Measurements from ENCODE around the gene U2AF2.

U2AF2 gene

DNA sequence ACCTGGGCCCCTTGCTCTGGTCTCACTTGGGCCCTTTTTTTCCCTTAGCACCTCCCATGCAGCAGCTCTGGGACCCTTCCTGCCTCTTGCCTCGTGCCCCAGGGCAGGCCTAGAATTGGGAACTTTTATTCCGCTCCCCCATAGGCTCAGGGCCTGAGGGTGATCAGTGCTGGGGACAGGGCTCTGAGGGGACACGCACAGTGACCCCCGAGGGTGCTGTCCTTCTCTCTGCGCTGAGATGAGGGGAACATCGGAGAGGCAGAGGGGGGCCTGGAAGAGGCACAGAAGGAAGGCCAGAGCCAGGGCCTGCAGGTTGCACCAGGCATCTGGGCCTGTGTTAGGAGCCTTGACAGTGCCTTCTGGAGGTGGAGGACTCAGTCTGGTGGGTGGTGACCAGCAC is 30.9 kb downstream of the U2AF2 start:
- Histone ChIP-seq H3K9me2 (replicated peaks; ENCODE audit: insufficient read depth, low read length) (no peaks in the 10 kb centered on the region), H3K79me2 (ENCODE audit: low read length) (peaks cover 72% of the 10 kb centered on the region), H3K4me1 (ENCODE audit: low read length) (no peaks in the 10 kb centered on the region), H3K36me3 (replicated peaks; ENCODE audit: insufficient read depth, low read length) (0 out of 2 replicates have a peak, but pooled peaks cover 6% of the 10 kb centered on the region), H3K27me3 (replicated peaks; ENCODE audit: insufficient read depth, low read length) (no peaks in the 10 kb centered on the region), H2AFZ (ENCODE audit: low read length) (no peak overlapping the region), H3K9ac (ENCODE audit: low read length) (no peak overlapping the region), H3K4me3 (ENCODE audit: low read length) (no peak overlapping the region), H4K20me1 (ENCODE audit: insufficient read depth, low read length) (no peaks in the 10 kb centered on the region), H3K9me3 (replicated peaks; ENCODE audit: insufficient read depth, low read length) (no peaks in the 10 kb centered on the region), H3K4me2 (ENCODE audit: low read depth, low read length) (no peak overlapping the region), H3F3A (ENCODE audit: insufficient read depth, low read length) (no peaks in the 10 kb centered on the region), H3K27ac (ENCODE audit: low read length) (no peak overlapping the region)
- TF ChIP-seq, protein P1, sequence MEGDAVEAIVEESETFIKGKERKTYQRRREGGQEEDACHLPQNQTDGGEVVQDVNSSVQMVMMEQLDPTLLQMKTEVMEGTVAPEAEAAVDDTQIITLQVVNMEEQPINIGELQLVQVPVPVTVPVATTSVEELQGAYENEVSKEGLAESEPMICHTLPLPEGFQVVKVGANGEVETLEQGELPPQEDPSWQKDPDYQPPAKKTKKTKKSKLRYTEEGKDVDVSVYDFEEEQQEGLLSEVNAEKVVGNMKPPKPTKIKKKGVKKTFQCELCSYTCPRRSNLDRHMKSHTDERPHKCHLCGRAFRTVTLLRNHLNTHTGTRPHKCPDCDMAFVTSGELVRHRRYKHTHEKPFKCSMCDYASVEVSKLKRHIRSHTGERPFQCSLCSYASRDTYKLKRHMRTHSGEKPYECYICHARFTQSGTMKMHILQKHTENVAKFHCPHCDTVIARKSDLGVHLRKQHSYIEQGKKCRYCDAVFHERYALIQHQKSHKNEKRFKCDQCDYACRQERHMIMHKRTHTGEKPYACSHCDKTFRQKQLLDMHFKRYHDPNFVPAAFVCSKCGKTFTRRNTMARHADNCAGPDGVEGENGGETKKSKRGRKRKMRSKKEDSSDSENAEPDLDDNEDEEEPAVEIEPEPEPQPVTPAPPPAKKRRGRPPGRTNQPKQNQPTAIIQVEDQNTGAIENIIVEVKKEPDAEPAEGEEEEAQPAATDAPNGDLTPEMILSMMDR (IDR thresholded peaks at IDR 0.05; ENCODE audit: low read length) = no peak
- TF ChIP-seq EZH2phosphoT487 (IDR thresholded peaks at IDR 0.05; ENCODE audit: low read length) (no peak), EZH2 (optimal IDR thresholded peaks at IDR 0.05; ENCODE audit: low read depth, low read length) (no peak)
- no peak for DNase-seq

DNA sequence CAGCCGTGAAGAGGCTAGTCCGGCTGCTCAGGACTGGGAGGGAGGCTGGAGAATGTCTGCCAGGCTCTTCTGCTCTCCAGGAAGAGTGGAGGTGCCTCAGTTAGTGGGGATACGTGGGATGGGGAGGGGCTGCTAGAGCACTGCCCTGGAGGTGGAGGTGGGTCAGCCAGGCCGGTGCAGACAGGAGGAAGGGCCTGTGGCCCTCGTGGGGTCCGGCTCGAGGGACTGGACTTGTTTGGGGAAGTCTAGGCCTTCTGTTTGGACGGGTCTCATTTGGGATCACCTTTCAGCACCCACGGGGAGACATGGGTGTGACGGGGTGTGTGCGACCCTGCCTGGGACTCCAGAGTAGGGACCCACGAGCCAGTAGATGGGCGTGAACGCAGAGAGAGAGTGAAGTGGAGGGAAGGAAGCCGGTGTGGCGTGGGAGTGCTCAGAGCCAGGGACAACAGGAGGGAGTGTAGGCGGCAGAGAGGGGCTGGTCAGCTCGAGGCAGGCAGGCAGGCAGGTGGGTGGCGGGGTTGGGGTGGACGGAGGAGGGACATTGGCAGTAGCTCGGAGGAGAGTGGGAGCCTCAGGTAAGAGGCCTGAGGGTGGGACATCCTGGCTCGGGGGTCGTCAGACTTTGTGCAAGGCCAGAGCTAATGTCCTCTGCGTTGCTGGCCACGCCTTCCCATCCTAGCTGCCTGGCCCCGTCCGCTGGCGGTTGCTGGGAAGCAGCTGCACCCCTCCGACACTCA is 31.6 kb downstream of the U2AF2 start:
- TF ChIP-seq EZH2phosphoT487 (IDR thresholded peaks at IDR 0.05; ENCODE audit: low read length) (no peak), EZH2 (optimal IDR thresholded peaks at IDR 0.05; ENCODE audit: low read depth, low read length) (no peak)
- TF ChIP-seq, protein P1 (IDR thresholded peaks at IDR 0.05; ENCODE audit: low read length) = no peak

DNA sequence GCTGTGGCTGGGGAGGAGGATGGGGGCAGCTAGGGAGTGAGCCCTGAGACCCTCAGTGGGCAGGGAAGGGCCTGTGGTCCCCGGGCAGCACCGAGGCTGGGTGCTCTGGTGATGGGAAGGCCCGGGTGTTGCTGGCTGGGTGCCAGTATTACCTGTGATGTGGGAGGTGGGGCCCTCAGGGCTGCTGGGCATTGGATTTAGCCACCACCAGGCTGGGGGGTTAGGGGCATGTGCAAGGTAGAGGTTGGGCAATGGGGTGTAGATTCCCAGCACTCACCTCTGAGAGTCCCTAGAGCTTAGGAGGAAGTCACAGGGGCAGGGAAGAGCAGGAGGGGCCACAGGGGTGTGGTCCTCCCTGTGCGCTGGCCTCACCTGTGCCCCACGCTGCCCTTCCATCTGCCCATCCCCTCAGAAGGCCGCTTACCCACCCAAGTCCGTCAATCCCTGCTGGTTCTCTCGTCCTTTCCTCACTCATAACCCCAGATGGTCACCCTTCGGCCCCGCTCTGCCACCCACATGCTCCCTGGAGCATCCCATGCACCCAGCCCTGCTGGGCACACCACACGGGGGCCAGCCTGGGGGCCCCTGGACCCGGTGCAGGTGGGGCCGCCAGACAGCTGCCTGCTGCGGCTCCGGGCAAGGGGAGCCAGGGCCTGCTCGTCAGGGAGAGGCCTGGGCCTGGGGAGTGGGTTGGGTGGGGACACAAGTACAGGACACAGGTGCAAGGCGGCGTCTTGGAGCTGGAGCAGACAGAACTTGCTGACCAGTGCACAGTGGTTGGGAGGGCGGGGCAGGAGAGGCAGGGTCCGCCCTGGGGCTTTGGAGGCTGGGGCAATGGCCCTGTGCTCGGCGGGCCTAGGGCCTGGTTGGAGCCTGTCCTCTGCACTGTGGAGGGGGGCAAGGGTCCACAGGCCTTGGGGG is 32.7 kb downstream of the U2AF2 start:
- no peaks in the 10 kb centered on the region for H3K9me3 ChIP-seq (replicated peaks; ENCODE audit: insufficient read depth, low read length)
- no peaks in the 10 kb centered on the region for H4K20me1 ChIP-seq (ENCODE audit: insufficient read depth, low read length)
- no peak overlapping the region for H3K27ac ChIP-seq (ENCODE audit: low read length)
- DNase-seq = no peak
- H3K9ac ChIP-seq (ENCODE audit: low read length) = no peak overlapping the region
- no peak overlapping the region for H2AFZ ChIP-seq (ENCODE audit: low read length)
- H3K79me2 ChIP-seq (ENCODE audit: low read length) = peaks cover 56% of the 10 kb centered on the region
- no peaks in the 10 kb centered on the region for H3K9me2 ChIP-seq (replicated peaks; ENCODE audit: insufficient read depth, low read length)
- TF ChIP-seq, protein P1 (IDR thresholded peaks at IDR 0.05; ENCODE audit: low read length) = no peak
- H3K4me1 ChIP-seq (ENCODE audit: low read length) = no peaks in the 10 kb centered on the region
- H3K27me3 ChIP-seq (replicated peaks; ENCODE audit: insufficient read depth, low read length) = no peaks in the 10 kb centered on the region
- no peak overlapping the region for H3K4me2 ChIP-seq (ENCODE audit: low read depth, low read length)
- H3K36me3 ChIP-seq (replicated peaks; ENCODE audit: insufficient read depth, low read length) = no peaks in the 10 kb centered on the region
- H3K4me3 ChIP-seq (ENCODE audit: low read length) = no peak overlapping the region
- no peaks in the 10 kb centered on the region for H3F3A ChIP-seq (ENCODE audit: insufficient read depth, low read length)

More for the DNA sequence above, 31.6 kb downstream of the U2AF2 start:
- Histone ChIP-seq H3K36me3 (replicated peaks; ENCODE audit: insufficient read depth, low read length) (0 out of 2 replicates have a peak, but pooled peaks cover 6% of the 10 kb centered on the region), H3F3A (ENCODE audit: insufficient read depth, low read length) (no peaks in the 10 kb centered on the region), H3K9me2 (replicated peaks; ENCODE audit: insufficient read depth, low read length) (no peaks in the 10 kb centered on the region), H3K4me2 (ENCODE audit: low read depth, low read length) (no peak overlapping the region), H4K20me1 (ENCODE audit: insufficient read depth, low read length) (no peaks in the 10 kb centered on the region), H3K79me2 (ENCODE audit: low read length) (peaks cover 65% of the 10 kb centered on the region), H3K27ac (ENCODE audit: low read length) (no peak overlapping the region), H3K27me3 (replicated peaks; ENCODE audit: insufficient read depth, low read length) (no peaks in the 10 kb centered on the region), H3K9ac (ENCODE audit: low read length) (no peak overlapping the region), H3K4me3 (ENCODE audit: low read length) (no peak overlapping the region), H3K4me1 (ENCODE audit: low read length) (no peaks in the 10 kb centered on the region), H2AFZ (ENCODE audit: low read length) (no peak overlapping the region), H3K9me3 (replicated peaks; ENCODE audit: insufficient read depth, low read length) (no peaks in the 10 kb centered on the region)
- no peak for DNase-seq

Data from MM.1S (cell line).